ENCODE measurements around the gene KLHL33.

GRCh38 chr14:20418501-20418909 is 17.5 kb downstream of the KLHL33 start:
- TF ChIP-seq, protein P1, sequence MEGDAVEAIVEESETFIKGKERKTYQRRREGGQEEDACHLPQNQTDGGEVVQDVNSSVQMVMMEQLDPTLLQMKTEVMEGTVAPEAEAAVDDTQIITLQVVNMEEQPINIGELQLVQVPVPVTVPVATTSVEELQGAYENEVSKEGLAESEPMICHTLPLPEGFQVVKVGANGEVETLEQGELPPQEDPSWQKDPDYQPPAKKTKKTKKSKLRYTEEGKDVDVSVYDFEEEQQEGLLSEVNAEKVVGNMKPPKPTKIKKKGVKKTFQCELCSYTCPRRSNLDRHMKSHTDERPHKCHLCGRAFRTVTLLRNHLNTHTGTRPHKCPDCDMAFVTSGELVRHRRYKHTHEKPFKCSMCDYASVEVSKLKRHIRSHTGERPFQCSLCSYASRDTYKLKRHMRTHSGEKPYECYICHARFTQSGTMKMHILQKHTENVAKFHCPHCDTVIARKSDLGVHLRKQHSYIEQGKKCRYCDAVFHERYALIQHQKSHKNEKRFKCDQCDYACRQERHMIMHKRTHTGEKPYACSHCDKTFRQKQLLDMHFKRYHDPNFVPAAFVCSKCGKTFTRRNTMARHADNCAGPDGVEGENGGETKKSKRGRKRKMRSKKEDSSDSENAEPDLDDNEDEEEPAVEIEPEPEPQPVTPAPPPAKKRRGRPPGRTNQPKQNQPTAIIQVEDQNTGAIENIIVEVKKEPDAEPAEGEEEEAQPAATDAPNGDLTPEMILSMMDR (IDR thresholded peaks at IDR 0.05): no peak
- no peak for TF ChIP-seq POLR2A (IDR thresholded peaks at IDR 0.05)
